ENCODE data around the gene PCSK9. TPM values are rescaled to one million over a fixed set of nuclear protein-coding genes. Genes with fewer than 3 reads are reported as not detected.

PCSK9 gene
- polyA plus RNA-seq, 3 donors = not detected

GRCh38 chr1:55037733-55038551 is 1.4 kb upstream of the PCSK9 start:
- Histone ChIP-seq H4K20me1 (ENCODE audit: insufficient read depth, low read length) (no peaks in the 10 kb centered on the region), H3K9me3 (replicated peaks in 1 of 2; ENCODE audit: control insufficient read depth in 1 of 2, insufficient read depth in 1 of 2, low read length in 2 of 2) (peaks cover 0 to 11% of the 10 kb centered on the region in 2 donors), H3K79me2 (ENCODE audit: insufficient read depth, low read length) (no peaks in the 10 kb centered on the region), H3K4me2 (replicated peaks; ENCODE audit: extremely low read depth, low read length, poor library complexity, severe bottlenecking) (no peak overlapping the region), H3K4me1 (ENCODE audit: control insufficient read depth in 1 of 2, insufficient read depth in 2 of 2, low read length in 2 of 2) (peaks cover 17 to 27% of the 10 kb centered on the region in 2 donors), H3K36me3 (replicated peaks in 1 of 2; ENCODE audit: control insufficient read depth in 1 of 2, insufficient read depth in 2 of 2, low read length in 2 of 2) (no peaks in the 10 kb centered on the region), H3K4me3 (replicated peaks in 1 of 3; ENCODE audit: low read depth in 2 of 3, low read length in 3 of 3) (no peak overlapping the region), H3K27me3 (ENCODE audit: control insufficient read depth in 2 of 2, insufficient read depth in 2 of 2, low read length in 2 of 2) (peaks cover 32 to 49% of the 10 kb centered on the region in 2 donors), H3K9ac (ENCODE audit: insufficient read depth, low read length, poor library complexity, severe bottlenecking) (no peak overlapping the region), H3K27ac (ENCODE audit: low read depth in 1 of 2, low read length in 2 of 2) (no peak overlapping the region), H2AFZ (ENCODE audit: insufficient read depth, low read depth, low read length, poor library complexity, severe bottlenecking) (no peak overlapping the region)
- Mint-ChIP-seq H3K27me3 (ENCODE audit: low read depth in 3 of 3) (peaks cover 57 to 78% (median 61%) of the 10 kb centered on the region in 3 donors), H3K36me3 (no peaks in the 10 kb centered on the region), H3K4me1 (peaks cover 36% of the 10 kb centered on the region), H3K27ac (no peak overlapping the region), H3K9me3 (peaks cover 0 to 10% (median 2%) of the 10 kb centered on the region in 7 donors), H3K4me3 (peak overlapping the region in 1 of 2 donors; percentile 88)
- no peak for TF ChIP-seq CTCF (IDR thresholded peaks at IDR 0.05)
- DNase-seq = no peak
- intact Hi-C loops (cut with micrococcal nuclease) = no loop called here
- 85% methylated on average over 7 of the region's 8 CpGs for WGBS (ENCODE audit: insufficient coverage)

- H2AFZ ChIP-seq (ENCODE audit: insufficient read depth, low read depth, low read length, poor library complexity, severe bottlenecking) = no peak overlapping the region
- H3K27me3 Mint-ChIP-seq (ENCODE audit: low read depth in 3 of 3) = peaks cover 53 to 74% (median 61%) of the 10 kb centered on the region in 3 donors
- intact Hi-C loops (cut with micrococcal nuclease) = no loop called here
These were observed 853 bp upstream of the PCSK9 start for GRCh38 chr1:55038552-55038838.

More at GRCh38 chr1:55038552-55038838, 853 bp upstream of the PCSK9 start:
- Histone ChIP-seq H3K27ac (ENCODE audit: low read depth in 1 of 2, low read length in 2 of 2) (no peak overlapping the region), H3K27me3 (ENCODE audit: control insufficient read depth in 2 of 2, insufficient read depth in 2 of 2, low read length in 2 of 2) (peaks cover 32 to 49% of the 10 kb centered on the region in 2 donors), H3K9me3 (replicated peaks in 1 of 2; ENCODE audit: control insufficient read depth in 1 of 2, insufficient read depth in 1 of 2, low read length in 2 of 2) (peaks cover 0 to 11% of the 10 kb centered on the region in 2 donors), H3K36me3 (replicated peaks in 1 of 2; ENCODE audit: control insufficient read depth in 1 of 2, insufficient read depth in 2 of 2, low read length in 2 of 2) (no peaks in the 10 kb centered on the region), H4K20me1 (ENCODE audit: insufficient read depth, low read length) (no peaks in the 10 kb centered on the region), H3K4me2 (replicated peaks; ENCODE audit: extremely low read depth, low read length, poor library complexity, severe bottlenecking) (no peak overlapping the region), H3K79me2 (ENCODE audit: insufficient read depth, low read length) (no peaks in the 10 kb centered on the region), H3K9ac (ENCODE audit: insufficient read depth, low read length, poor library complexity, severe bottlenecking) (no peak overlapping the region), H3K4me3 (replicated peaks in 1 of 3; ENCODE audit: low read depth in 2 of 3, low read length in 3 of 3) (no peak overlapping the region), H3K4me1 (ENCODE audit: control insufficient read depth in 1 of 2, insufficient read depth in 2 of 2, low read length in 2 of 2) (peaks cover 17 to 27% of the 10 kb centered on the region in 2 donors)
- peak overlapping the region in 1 of 2 donors; percentile 88 for H3K4me3 Mint-ChIP-seq
- peaks cover 0 to 10% (median 2%) of the 10 kb centered on the region in 7 donors for H3K9me3 Mint-ChIP-seq
- peaks cover 36% of the 10 kb centered on the region for H3K4me1 Mint-ChIP-seq
- H3K27ac Mint-ChIP-seq = no peak overlapping the region
- 97% methylated on average over 3 of the region's 3 CpGs for WGBS (ENCODE audit: insufficient coverage)
- H3K36me3 Mint-ChIP-seq = no peaks in the 10 kb centered on the region
- DNase-seq = no peak
- no peak for TF ChIP-seq CTCF (IDR thresholded peaks at IDR 0.05)
